GM23338 (cell line): Measurements from ENCODE around the gene ACOX3. TPM values are rescaled to one million over a fixed set of nuclear protein-coding genes. Genes with fewer than 3 reads are reported as not detected.

Experiments used
- ATAC-seq: fragments of 200-7000 bp; cut with Tn5 transposase; 3 replicates; pipeline ENCODE4 v1.9.1; 2020
- DNase-seq: peaks from one replicate; pipeline ENCODE4 v3.0.0-alpha.2; 2015; ENCODE audit warnings: low spot score
- H2AFZ ChIP-seq: fragments of 200-600 bp; sonication (generic); 2 replicates; pipeline ENCODE4 v1.8.0; 2016; ENCODE audit warnings: antibody characterized with exemption, mild to moderate bottlenecking, moderate library complexity
- H3F3A ChIP-seq: fragments of 200-600 bp; sonication (generic); replicated peaks from 2 replicates; pipeline ENCODE4 v1.8.0; 2017; ENCODE audit warnings: antibody characterized with exemption, mixed run types, low read depth
- H3K27ac ChIP-seq: fragments of 200-600 bp; sonication (generic); 2 replicates; pipeline ENCODE4 v1.6.1; 2016; ENCODE audit warnings: low read depth
- H3K27me3 ChIP-seq: fragments of 200-600 bp; sonication (generic); 2 replicates; pipeline ENCODE4 v1.8.0; 2016; ENCODE audit warnings: mild to moderate bottlenecking, mixed run types, moderate library complexity; ENCODE audit not compliant: insufficient read depth
- H3K36me3 ChIP-seq: fragments of 200-600 bp; sonication (generic); 2 replicates; pipeline ENCODE4 v1.8.0; 2016; ENCODE audit warnings: mild to moderate bottlenecking; ENCODE audit not compliant: insufficient read depth
- H3K4me1 ChIP-seq: fragments of 200-600 bp; sonication (generic); 2 replicates; pipeline ENCODE4 v1.8.0; 2016; ENCODE audit warnings: mild to moderate bottlenecking, moderate library complexity; ENCODE audit not compliant: insufficient read depth
- H3K4me2 ChIP-seq: fragments of 200-600 bp; sonication (generic); 2 replicates; pipeline ENCODE4 v1.7.1; 2017; ENCODE audit warnings: mixed run types
- H3K4me3 ChIP-seq: fragments of 200-600 bp; sonication (generic); 2 replicates; pipeline ENCODE4 v1.6.1; 2016; ENCODE audit warnings: mixed run types
- H3K79me2 ChIP-seq: fragments of 200-600 bp; sonication (generic); replicated peaks from 2 replicates; pipeline ENCODE4 v1.8.0; 2017; ENCODE audit warnings: mild to moderate bottlenecking; ENCODE audit not compliant: insufficient read depth
- H3K9me2 ChIP-seq: fragments of 200-600 bp; sonication (generic); 2 replicates; pipeline ENCODE4 v1.8.0; 2017; ENCODE audit not compliant: insufficient read depth
- H4K20me1 ChIP-seq: fragments of 200-600 bp; sonication (generic); replicated peaks from 2 replicates; pipeline ENCODE4 v1.8.0; 2017; ENCODE audit warnings: mild to moderate bottlenecking; ENCODE audit not compliant: insufficient read depth
- H3K27ac Mint-ChIP-seq: 2 replicates; pipeline ENCODE4 v1.8.0; 2020; ENCODE audit warnings: inconsistent platforms, mild to moderate bottlenecking, moderate library complexity, mixed read lengths
- H3K27me3 Mint-ChIP-seq: 3 replicates; pipeline ENCODE4 v1.8.0; 2022; ENCODE audit warnings: low read depth, mild to moderate bottlenecking, moderate library complexity, mixed read lengths, inconsistent platforms; ENCODE audit not compliant: insufficient read depth, poor library complexity
- H3K36me3 Mint-ChIP-seq: 3 replicates; pipeline ENCODE4 v1.8.0; 2021; ENCODE audit warnings: low read depth, mild to moderate bottlenecking, inconsistent platforms, moderate library complexity, mixed read lengths
- H3K4me1 Mint-ChIP-seq: 3 replicates; pipeline ENCODE4 v1.8.0; 2020; ENCODE audit warnings: mild to moderate bottlenecking, inconsistent platforms, mixed read lengths
- H3K4me3 Mint-ChIP-seq: 3 replicates; pipeline ENCODE4 v1.8.0; 2021; ENCODE audit warnings: moderate library complexity, mild to moderate bottlenecking, inconsistent platforms, mixed read lengths
- H3K9me3 Mint-ChIP-seq: 3 replicates; pipeline ENCODE4 v1.8.0; 2020; ENCODE audit warnings: moderate library complexity, mild to moderate bottlenecking, inconsistent platforms, mixed read lengths
- CREB1 ChIP-seq: fragments of 250-450 bp; sonication (Bioruptor Pico); IDR thresholded peaks from 2 replicates; pipeline ENCODE4 v1.5.0; 2020; ENCODE audit warnings: low read depth, mild to moderate bottlenecking, moderate library complexity
- CTCF ChIP-seq, 2 experiments: fragments of 200-600 bp in 1 of 2; sonication (generic) in 1 of 2; conservative IDR thresholded peaks; 2 replicates each; pipeline versions ENCODE4 v1.5.1 to v1.6.1; 2016 to 2017; ENCODE audit warnings: antibody characterized with exemption in 2 of 2, low read depth in 2 of 2, mild to moderate bottlenecking in 2 of 2, moderate library complexity in 1 of 2
- ETS1 ChIP-seq: IDR thresholded peaks from 2 replicates; pipeline ENCODE4 v1.6.1; 2016; ENCODE audit warnings: antibody characterized with exemption
- EZH2 ChIP-seq: fragments of 200-600 bp; sonication (generic); IDR thresholded peaks from one replicate; pipeline ENCODE4 v1.8.0; 2017; ENCODE audit warnings: antibody characterized with exemption, mild to moderate bottlenecking, low read depth; ENCODE audit not compliant: unreplicated experiment
- EZH2phosphoT487 ChIP-seq: fragments of 200-600 bp; sonication (generic); IDR thresholded peaks from one replicate; pipeline ENCODE4 v1.8.1; 2018; ENCODE audit warnings: antibody characterized with exemption; ENCODE audit not compliant: unreplicated experiment
- JUNB ChIP-seq: IDR thresholded peaks from one replicate; pipeline ENCODE4 v1.6.1; 2016; ENCODE audit warnings: antibody characterized with exemption; ENCODE audit not compliant: unreplicated experiment
- NANOG ChIP-seq: IDR thresholded peaks from 2 replicates; pipeline ENCODE4 v1.6.1; 2016; ENCODE audit warnings: antibody characterized with exemption, borderline replicate concordance
- POLR2AphosphoS5 ChIP-seq: IDR thresholded peaks from 2 replicates; pipeline ENCODE4 v1.6.1; 2016; ENCODE audit warnings: antibody characterized with exemption, low read depth
- REST ChIP-seq: IDR thresholded peaks from one replicate; pipeline ENCODE4 v1.6.1; 2018; ENCODE audit warnings: antibody characterized with exemption; ENCODE audit not compliant: unreplicated experiment
- STAT1 ChIP-seq: IDR thresholded peaks from one replicate; pipeline ENCODE4 v1.6.1; 2016; ENCODE audit warnings: antibody characterized with exemption; ENCODE audit not compliant: unreplicated experiment
- ZNF114 ChIP-seq: fragments of 250-450 bp; sonication (Bioruptor Pico); IDR thresholded peaks from 2 replicates; pipeline ENCODE4 v1.5.0; 2020; ENCODE audit warnings: mild to moderate bottlenecking, moderate library complexity
- ZNF331 ChIP-seq: fragments of 250-450 bp; sonication (Bioruptor Pico); IDR thresholded peaks from 2 replicates; pipeline ENCODE4 v1.5.0; 2020; ENCODE audit warnings: low read depth, mild to moderate bottlenecking, moderate library complexity
- ZNF462 ChIP-seq: fragments of 250-450 bp; sonication (Bioruptor Pico); IDR thresholded peaks from 2 replicates; pipeline ENCODE4 v1.5.0; 2020; ENCODE audit warnings: mild to moderate bottlenecking, moderate library complexity
- polyA plus RNA-seq: library from polyadenylated mRNA; unstranded; fragments of >200 nt; fragmentation: Nextera tagmentation; extraction: Ambion mirVana; gene quantifications from 2 replicates; pipeline ENCODE4 v1.2.1, GENCODE V29; 2016
- total RNA-seq: library from RNA; depleted of rRNA; stranded (reverse); fragments of >200 nt; shearing (Covaris generic); gene quantifications from 2 replicates; pipeline ENCODE4 v1.2.3, GENCODE V29; 2014

The ACOX3 gene
- total and polyA plus RNA-seq, 2 experiments from 2014 or later = 6.4 to 17.2 TPM

- H3K27me3 Mint-ChIP-seq = no peaks in the 10 kb centered on the region
Observed at GRCh38 chr4:8331575-8331955, 109.0 kb downstream of the ACOX3 start.

More at GRCh38 chr4:8331575-8331955, 109.0 kb downstream of the ACOX3 start:
- no peaks in the 10 kb centered on the region for H3K9me2 ChIP-seq
- Mint-ChIP-seq H3K36me3 (no peaks in the 10 kb centered on the region; the same call in 2 of the 3 replicates), H3K27ac (no peak overlapping the region), H3K9me3 (peaks cover 7% of the 10 kb centered on the region), H3K4me3 (no peak overlapping the region), H3K4me1 (no peaks in the 10 kb centered on the region; the same call in 2 of the 3 replicates)
- H3K79me2 ChIP-seq = no peaks in the 10 kb centered on the region
- H3K27ac ChIP-seq = no peak overlapping the region
- no peaks in the 10 kb centered on the region for H3K36me3 ChIP-seq
- H3K4me3 ChIP-seq = no peak overlapping the region
- no peak overlapping the region for H2AFZ ChIP-seq
- no peaks in the 10 kb centered on the region for H3F3A ChIP-seq
- H4K20me1 ChIP-seq = no peaks in the 10 kb centered on the region
- DNase-seq (no peak), ATAC-seq (no peak)
- no peaks in the 10 kb centered on the region for H3K27me3 ChIP-seq
- no peaks in the 10 kb centered on the region for H3K4me1 ChIP-seq
- H3K4me2 ChIP-seq = no peak overlapping the region
- TF ChIP-seq POLR2AphosphoS5 (no peak), JUNB (no peak), EZH2phosphoT487 (no peak), ZNF462 (CRISPR knock-in tag) (no peak), ETS1 (no peak), EZH2 (no peak), REST (no peak), NANOG (no peak), STAT1 (no peak), CREB1 (CRISPR knock-in tag) (no peak), ZNF331 (no peak), ZNF114 (CRISPR knock-in tag) (no peak), CTCF (conservative IDR thresholded peaks at IDR 0.05; ENCODE audit: low read depth in 2 of 2) (no peak)
